A673 (cell line): ENCODE results near the gene MTMR3. TPM values are rescaled to one million over a fixed set of nuclear protein-coding genes. Genes with fewer than 3 reads are reported as not detected.

Experiments used
- BruUV-seq: library from RNA; stranded (reverse); fragments of 400-500 nt; replicated peaks from 2 replicates; lab custom pipeline; 2021; lab: Mats Ljungman, UMichigan
- CTCF ChIA-PET: fragments of 300-600 bp; sonication (Branson Sonifier 250); formaldehyde crosslinking; loops from one replicate; lab custom pipeline; 2022; ENCODE audit warnings: antibody characterized with exemption; lab: Charles Lee
- POLR2A ChIA-PET: fragments of 300-600 bp; sonication (Branson Sonifier 250); formaldehyde crosslinking; loops from one replicate; lab custom pipeline; 2022; ENCODE audit warnings: antibody characterized with exemption; ENCODE audit not compliant: low non-redundant PET; lab: Charles Lee
- DNase-seq: peaks from one replicate; pipeline ENCODE4 v3.0.0-alpha.2; 2015; ENCODE audit warnings: low spot score
- H3K27ac ChIP-seq: fragments of 200-600 bp; sonication (generic); 2 replicates; pipeline ENCODE4 v1.5.1; 2016; ENCODE audit warnings: mixed run types, low read depth, mild to moderate bottlenecking, mixed read lengths, antibody characterized with exemption, low read length; ENCODE audit not compliant: poor library complexity, severe bottlenecking
- H3K27me3 ChIP-seq: fragments of 200-600 bp; sonication (generic); replicated peaks from 2 replicates; pipeline ENCODE4 v1.6.1; 2017; ENCODE audit warnings: mixed run types, low read depth, mild to moderate bottlenecking, mixed read lengths, antibody characterized with exemption, low read length; ENCODE audit not compliant: insufficient read depth, poor library complexity
- H3K36me3 ChIP-seq: fragments of 200-600 bp; sonication (generic); 2 replicates; pipeline ENCODE4 v1.6.1; 2016; ENCODE audit warnings: mixed run types, mild to moderate bottlenecking, mixed read lengths, antibody characterized with exemption, low read length; ENCODE audit not compliant: insufficient read depth, poor library complexity, severe bottlenecking
- H3K4me1 ChIP-seq: fragments of 200-600 bp; sonication (generic); 2 replicates; pipeline ENCODE4 v1.6.1; 2017; ENCODE audit warnings: mixed run types, mild to moderate bottlenecking, mixed read lengths, antibody characterized with exemption, low read length; ENCODE audit not compliant: insufficient read depth, poor library complexity, severe bottlenecking
- H3K4me3 ChIP-seq: fragments of 200-600 bp; sonication (generic); 2 replicates; pipeline ENCODE4 v1.5.1; 2016; ENCODE audit warnings: low read depth, mixed run types, mild to moderate bottlenecking, mixed read lengths, low read length; ENCODE audit not compliant: poor library complexity, severe bottlenecking
- H3K9me3 ChIP-seq: fragments of 200-600 bp; sonication (generic); 2 replicates; pipeline ENCODE4 v1.6.1; 2016; ENCODE audit warnings: mixed run types, low read depth, mild to moderate bottlenecking, mixed read lengths, antibody characterized with exemption, low read length; ENCODE audit not compliant: poor library complexity, severe bottlenecking
- EZH2 ChIP-seq: fragments of 200-600 bp; sonication (generic); IDR thresholded peaks from 2 replicates; pipeline ENCODE4 v1.6.1; 2017; ENCODE audit warnings: borderline replicate concordance, low read depth, mild to moderate bottlenecking, mixed read lengths, antibody characterized with exemption, low read length; ENCODE audit not compliant: poor library complexity, severe bottlenecking
- intact Hi-C: fragments of 100-400 bp; cut with micrococcal nuclease; formaldehyde crosslinking; loops from one replicate; pipeline ENCODE4 v1.10.0; 2022; ENCODE audit not compliant: unreplicated experiment
- total RNA-seq: library from RNA; stranded (reverse); gene quantifications from 2 replicates; pipeline ENCODE4 v1.2.3, GENCODE V29; 2021
- TF ChIP-seq, protein P1 (sequence below): fragments of 300-800, 200-600 bp; sonication (generic); conservative IDR thresholded peaks from 2 replicates; pipeline ENCODE4 v1.5.1; 2017; ENCODE audit warnings: low read depth, mild to moderate bottlenecking, antibody characterized with exemption, low read length, moderate library complexity, mixed read lengths

MTMR3 gene
- total RNA-seq, 1 experiment from 2014 or later = 25.0 TPM

- POLR2A ChIA-PET = no interaction called here
- no peak overlapping the region for H3K27ac ChIP-seq
- peaks cover 40% of the 10 kb centered on the region for H3K36me3 ChIP-seq
- no peak for DNase-seq
- CTCF ChIA-PET = no interaction called here
- intact Hi-C loops = no loop called here
- BruUV-seq = no TSS peak
- TF ChIP-seq, protein P1, sequence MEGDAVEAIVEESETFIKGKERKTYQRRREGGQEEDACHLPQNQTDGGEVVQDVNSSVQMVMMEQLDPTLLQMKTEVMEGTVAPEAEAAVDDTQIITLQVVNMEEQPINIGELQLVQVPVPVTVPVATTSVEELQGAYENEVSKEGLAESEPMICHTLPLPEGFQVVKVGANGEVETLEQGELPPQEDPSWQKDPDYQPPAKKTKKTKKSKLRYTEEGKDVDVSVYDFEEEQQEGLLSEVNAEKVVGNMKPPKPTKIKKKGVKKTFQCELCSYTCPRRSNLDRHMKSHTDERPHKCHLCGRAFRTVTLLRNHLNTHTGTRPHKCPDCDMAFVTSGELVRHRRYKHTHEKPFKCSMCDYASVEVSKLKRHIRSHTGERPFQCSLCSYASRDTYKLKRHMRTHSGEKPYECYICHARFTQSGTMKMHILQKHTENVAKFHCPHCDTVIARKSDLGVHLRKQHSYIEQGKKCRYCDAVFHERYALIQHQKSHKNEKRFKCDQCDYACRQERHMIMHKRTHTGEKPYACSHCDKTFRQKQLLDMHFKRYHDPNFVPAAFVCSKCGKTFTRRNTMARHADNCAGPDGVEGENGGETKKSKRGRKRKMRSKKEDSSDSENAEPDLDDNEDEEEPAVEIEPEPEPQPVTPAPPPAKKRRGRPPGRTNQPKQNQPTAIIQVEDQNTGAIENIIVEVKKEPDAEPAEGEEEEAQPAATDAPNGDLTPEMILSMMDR = no peak
- no peak for TF ChIP-seq EZH2
- H3K4me1 ChIP-seq = no peaks in the 10 kb centered on the region
- H3K9me3 ChIP-seq = no peaks in the 10 kb centered on the region
- H3K4me3 ChIP-seq = no peak overlapping the region
- no peaks in the 10 kb centered on the region for H3K27me3 ChIP-seq
Measured at GRCh38 chr22:30015229-30015797, 132.3 kb downstream of the MTMR3 start.

- no peak overlapping the region for H3K27ac ChIP-seq
- H3K4me1 ChIP-seq = no peaks in the 10 kb centered on the region
- H3K9me3 ChIP-seq = no peaks in the 10 kb centered on the region
- BruUV-seq = no TSS peak
- H3K4me3 ChIP-seq = no peak overlapping the region
- H3K36me3 ChIP-seq = peaks cover 42% of the 10 kb centered on the region
- ChIA-PET POLR2A (no interaction called here), CTCF (no interaction called here)
- TF ChIP-seq, protein P1 = no peak
- TF ChIP-seq EZH2 = no peak
- H3K27me3 ChIP-seq = no peaks in the 10 kb centered on the region
- intact Hi-C loops = no loop called here
- no peak for DNase-seq
Measured at GRCh38 chr22:30015846-30016245, 132.9 kb downstream of the MTMR3 start.

GRCh38 chr22:30016596-30016995 lies 133.6 kb downstream of the MTMR3 start:
- intact Hi-C loops = no loop called here
- CTCF ChIA-PET = no interaction called here
- POLR2A ChIA-PET = no interaction called here
- no peak for DNase-seq
- no peak overlapping the region for H3K27ac ChIP-seq
- H3K4me3 ChIP-seq = no peak overlapping the region
- H3K27me3 ChIP-seq = no peaks in the 10 kb centered on the region
- H3K9me3 ChIP-seq = no peaks in the 10 kb centered on the region
- TF ChIP-seq, protein P1 = no peak
- no peak for TF ChIP-seq EZH2
- H3K36me3 ChIP-seq = peaks cover 45% of the 10 kb centered on the region
- no peaks in the 10 kb centered on the region for H3K4me1 ChIP-seq
- no TSS peak for BruUV-seq
